HL-60 (cell line): ENCODE data around the gene RUNX1.

Experiments
- GABPA ChIP-seq: IDR thresholded peaks from 2 replicates; pipeline ENCODE4 v1.6.1; 2012; ENCODE audit warnings: low read depth
- POLR2AphosphoS5 ChIP-seq: IDR thresholded peaks from 2 replicates; pipeline ENCODE4 v1.6.1; 2012; ENCODE audit warnings: low read depth
- TF ChIP-seq, protein P1 (sequence below): IDR thresholded peaks from one replicate; pipeline ENCODE4 v1.5.1; 2011; ENCODE audit warnings: low read length, control low read depth, inconsistent platforms; ENCODE audit not compliant: insufficient read depth

DNA sequence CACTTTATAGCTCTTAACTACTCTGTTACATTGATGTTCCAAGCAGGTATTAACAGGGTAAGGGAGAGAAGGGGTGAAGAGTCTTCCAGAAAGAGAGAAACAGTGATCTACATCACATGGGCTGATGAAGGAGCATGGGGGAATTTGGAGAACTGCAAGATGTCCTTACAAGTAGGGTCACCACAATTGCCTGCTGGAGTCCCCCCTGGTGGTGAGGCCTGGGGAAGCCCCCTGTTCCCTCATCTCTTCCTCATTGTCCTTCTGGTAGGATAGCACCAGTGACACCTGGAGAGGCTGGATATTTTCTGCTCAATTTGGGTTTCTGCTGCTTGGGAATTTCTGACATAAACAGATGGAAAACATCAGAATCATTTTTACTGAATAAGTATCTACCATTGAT is 126.6 kb downstream of the RUNX1 start:
- TF ChIP-seq POLR2AphosphoS5: no peak
- TF ChIP-seq, protein P1, sequence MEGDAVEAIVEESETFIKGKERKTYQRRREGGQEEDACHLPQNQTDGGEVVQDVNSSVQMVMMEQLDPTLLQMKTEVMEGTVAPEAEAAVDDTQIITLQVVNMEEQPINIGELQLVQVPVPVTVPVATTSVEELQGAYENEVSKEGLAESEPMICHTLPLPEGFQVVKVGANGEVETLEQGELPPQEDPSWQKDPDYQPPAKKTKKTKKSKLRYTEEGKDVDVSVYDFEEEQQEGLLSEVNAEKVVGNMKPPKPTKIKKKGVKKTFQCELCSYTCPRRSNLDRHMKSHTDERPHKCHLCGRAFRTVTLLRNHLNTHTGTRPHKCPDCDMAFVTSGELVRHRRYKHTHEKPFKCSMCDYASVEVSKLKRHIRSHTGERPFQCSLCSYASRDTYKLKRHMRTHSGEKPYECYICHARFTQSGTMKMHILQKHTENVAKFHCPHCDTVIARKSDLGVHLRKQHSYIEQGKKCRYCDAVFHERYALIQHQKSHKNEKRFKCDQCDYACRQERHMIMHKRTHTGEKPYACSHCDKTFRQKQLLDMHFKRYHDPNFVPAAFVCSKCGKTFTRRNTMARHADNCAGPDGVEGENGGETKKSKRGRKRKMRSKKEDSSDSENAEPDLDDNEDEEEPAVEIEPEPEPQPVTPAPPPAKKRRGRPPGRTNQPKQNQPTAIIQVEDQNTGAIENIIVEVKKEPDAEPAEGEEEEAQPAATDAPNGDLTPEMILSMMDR: no peak
- no peak for TF ChIP-seq GABPA
